Astrocyte of the hippocampus (primary cell): ENCODE data around the gene LRG1.
A peak's percentile ranks its signal among the peaks of the same experiment; 100 is the strongest.
"Not testable (repeated sequence)": the region's sequence is repeated elsewhere in the genome, so short reads cannot be mapped to it uniquely, and the experiment has no call there.

Experiments used
- DNase-seq: peaks from one replicate; pipeline ENCODE4 v3.0.0; 2011; ENCODE audit warnings: low read depth, low spot score

LRG1 gene

DNA sequence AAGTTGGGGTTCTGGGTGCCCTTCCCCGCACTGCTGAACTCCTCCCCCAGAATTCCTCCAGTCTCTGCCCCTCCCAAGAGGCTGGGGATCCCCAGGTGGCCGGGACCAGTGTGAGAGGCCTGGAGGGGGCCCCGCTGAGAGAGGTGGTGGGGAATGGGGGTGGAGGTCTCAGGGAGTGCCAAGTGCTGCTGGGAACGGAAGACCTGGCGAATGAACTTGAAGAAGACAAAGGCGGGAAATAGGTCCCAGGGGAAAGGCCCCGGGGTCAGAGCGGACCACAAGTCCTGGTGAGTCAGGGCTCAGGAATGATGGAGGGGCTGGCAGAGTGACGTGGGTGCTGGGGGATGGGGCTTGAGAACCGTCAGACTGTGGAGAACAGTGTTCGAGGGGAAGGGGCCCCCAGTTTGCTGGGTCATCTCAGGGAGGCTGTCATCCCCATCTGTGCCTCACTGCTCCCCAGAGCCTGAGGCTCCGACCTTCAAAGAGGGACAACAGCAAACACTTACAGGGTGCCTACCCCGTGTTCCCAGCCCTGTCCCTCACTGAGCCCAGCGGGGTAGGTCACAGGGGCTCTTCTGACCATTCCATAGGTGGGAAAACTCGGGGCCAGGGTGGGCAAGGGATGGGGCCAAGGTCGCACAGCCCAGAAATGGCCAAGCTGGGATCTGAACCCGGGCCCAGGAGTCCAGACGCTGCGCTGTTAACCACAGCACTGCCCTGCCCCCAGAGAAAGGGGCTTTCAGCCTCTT, 35.6 kb upstream of the LRG1 start:
- peak; percentile 90 for DNase-seq

DNA sequence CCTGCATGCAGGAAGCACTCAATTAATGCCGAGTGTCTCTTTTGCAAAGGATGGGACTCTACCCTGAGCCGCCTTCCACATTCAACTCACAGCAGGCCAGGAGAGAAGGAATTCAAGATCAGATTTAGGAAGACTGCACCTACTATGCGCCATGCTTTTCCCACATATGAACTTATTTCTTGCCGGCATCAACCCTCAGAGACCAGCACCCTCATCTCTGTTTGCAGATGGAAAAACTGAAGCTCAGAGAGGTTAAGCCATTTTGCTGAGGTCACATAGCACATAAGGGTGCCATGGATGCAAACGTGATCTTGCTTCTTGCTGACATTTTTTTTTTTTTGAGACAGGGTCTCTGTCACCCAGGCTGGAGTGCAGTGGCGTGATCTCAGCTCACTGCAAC, 33.8 kb upstream of the LRG1 start:
- DNase-seq: no peak

DNA sequence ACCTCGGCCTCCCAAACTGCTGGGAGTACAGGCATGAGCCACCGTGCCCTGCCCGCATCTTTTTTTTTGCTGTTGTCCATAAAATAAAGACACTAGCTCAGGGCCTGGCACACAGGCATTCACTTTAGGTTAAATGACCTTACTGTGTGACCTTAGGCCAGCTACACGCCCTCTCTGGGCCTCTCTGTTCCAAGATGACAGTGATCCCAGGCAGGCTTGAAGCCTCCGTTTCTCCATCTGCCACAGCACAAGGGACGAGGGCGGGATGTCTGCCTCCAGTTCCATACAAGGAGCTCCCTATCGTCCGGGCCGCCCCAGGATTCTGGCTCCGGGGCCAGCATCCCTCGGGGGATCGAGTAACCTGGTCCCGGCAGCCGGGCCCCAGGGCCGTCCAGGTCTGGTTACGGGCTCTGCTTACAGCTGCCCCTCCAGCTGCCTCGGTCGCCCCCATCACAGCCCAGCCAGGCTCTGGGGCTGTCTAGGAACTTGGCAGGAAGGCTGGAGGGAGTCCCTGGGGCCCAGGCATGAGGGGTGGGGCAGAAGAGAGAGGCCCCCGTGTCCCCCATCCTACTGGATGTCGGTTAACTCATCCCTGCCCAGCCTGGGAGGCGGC, 31.6 kb upstream of the LRG1 start:
- no peak for DNase-seq

DNA sequence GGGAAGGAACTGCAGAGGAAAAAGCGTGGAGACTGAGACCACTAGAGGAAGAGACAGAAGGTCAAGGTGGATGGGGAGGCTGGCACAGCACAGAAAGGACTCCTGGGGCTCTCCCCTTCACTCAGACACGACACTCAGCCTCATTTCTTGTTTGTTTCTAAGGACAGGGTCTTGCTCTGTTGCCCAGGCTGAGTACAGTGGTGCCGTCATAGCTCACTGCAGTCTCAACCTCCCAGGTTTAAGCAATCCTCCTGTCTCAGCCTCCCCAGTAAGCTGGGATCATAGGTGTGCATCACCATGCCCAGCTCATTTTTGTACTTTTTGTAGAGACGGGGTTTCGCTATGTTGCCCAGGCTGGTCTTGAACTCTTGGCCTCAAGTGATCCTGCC, 31.1 kb upstream of the LRG1 start:
- DNase-seq: no peak

DNA sequence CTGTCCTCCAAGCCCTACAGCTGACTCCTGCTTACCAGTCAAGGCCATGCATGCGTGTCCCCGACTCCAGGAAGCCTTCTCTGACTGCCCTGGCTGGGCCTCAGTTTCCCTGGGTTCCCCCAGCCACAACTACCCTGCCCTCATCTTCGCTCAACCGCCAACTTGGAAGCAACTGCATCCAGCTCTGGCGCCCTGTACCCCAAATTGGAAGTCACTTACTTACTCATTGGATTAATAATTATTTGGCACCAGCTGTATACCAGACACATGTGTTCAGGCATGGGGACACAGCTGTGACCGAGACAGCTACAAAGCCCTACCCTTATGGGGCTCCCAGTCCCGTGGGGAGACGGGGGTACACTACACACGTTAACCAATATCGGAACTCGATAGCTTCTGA, 30.6 kb upstream of the LRG1 start:
- DNase-seq: no peak

DNA sequence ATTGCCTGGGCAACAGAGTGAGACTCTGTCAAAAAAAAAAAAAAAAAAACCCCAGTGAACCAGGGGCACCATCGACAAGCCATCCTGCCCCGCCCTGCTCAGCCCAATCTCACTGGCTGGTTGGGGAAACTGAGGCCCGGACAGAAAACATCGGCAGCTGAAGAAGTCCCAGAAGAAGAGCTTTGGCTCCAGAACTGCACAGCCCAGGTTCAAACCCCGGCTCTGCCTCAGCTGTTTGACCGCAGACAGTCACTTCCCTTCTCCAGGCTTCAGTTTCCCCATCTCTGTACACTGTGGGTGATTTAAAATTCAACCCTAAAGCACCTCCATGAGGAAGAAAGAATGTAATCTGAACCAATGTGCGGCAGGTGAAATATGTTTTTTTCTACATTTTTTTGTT, 29.1 kb upstream of the LRG1 start:
- DNase-seq: no peak

DNA sequence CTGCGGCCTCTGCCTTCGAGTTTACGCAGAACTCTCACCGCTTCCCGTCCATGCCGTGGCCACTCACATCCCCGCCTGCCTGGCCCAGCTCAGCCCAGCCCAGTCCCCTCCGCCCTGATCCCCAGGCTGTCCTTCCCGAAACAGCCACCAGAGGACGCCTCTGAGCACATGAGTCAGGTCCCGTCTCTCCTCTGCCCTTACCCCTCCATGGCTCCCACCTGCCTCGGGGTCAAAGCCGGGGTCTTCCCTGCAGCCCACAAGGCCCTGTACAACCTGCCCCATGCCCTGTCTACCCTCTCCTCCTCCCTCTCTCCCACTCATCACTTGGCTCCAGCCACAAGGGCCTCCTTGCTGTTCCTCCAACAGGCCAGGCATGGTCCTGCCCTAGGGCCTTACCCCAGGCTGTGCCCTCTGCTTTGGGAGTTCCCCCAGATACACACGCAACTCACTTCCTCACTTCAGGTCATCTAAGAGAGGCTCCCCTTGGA, 27.8 kb upstream of the LRG1 start:
- peak; percentile 62 for DNase-seq

DNA sequence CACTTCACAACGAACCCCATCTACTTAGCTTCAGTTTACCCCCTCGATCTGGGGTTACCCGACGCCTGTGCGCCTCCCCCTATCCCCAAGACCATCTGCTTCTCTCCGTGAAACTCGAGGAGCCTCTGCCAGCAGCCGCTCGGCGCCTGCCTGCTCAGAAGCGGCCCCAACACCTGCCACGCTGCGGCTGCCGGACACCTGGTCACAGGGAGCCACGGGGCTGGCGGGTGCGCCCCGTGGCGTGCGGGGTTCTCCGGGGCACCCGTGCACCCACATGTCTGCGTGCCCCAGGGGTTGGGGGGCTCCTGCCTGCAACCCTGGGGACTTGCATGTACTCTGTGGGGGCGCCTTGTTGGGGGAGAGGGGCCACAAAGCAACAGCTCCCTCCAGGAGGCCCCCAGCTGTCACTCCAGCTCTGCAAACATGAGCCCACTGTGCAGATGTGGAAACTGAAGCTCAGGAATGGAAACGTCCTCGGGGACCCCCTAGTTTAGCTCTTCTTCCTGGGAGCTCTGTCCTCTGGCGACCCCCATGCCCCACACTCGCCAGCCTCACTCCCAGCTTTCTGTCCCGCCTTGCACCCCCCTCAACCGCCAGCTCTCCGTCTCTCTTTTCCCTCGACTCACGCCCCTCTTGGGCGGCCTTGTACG, 26.7 kb upstream of the LRG1 start:
- DNase-seq: no peak

DNA sequence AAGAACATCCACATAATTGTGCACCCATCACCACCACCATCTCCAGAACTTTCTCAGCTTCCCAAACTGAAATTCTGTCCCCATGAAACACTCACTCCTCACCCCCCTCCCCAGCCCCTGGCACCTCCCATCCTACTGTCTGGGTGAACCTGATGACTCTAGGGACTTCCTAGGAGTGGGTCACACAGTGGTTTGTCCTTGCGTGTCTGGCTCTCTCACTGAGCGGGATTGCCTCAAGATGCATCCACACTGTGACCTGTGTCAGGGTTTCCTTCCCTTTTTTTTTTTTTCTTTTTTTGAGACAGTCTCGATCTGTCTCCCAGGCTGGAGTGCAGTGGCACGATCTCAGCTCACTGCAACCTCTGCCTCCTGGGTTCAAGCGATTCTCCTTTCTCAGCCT, 23.7 kb upstream of the LRG1 start:
- not testable (repeated sequence) for DNase-seq

DNA sequence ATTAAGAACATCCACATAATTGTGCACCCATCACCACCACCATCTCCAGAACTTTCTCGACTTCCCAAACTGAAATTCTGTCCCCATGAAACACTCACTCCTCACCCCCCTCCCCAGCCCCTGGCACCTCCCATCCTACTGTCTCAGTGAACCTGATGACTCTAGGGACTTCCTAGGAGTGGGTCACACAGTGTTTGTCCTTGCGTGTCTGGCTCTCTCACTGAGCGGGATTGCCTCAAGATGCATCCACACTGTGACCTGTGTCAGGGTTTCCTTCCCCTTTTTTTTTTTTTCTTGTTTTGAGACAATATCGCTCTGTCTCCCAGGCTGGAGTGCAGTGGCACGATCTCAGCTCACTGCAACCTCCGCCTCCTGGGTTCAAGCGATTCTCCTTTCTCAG, 22.2 kb upstream of the LRG1 start:
- DNase-seq: not testable (repeated sequence)

DNA sequence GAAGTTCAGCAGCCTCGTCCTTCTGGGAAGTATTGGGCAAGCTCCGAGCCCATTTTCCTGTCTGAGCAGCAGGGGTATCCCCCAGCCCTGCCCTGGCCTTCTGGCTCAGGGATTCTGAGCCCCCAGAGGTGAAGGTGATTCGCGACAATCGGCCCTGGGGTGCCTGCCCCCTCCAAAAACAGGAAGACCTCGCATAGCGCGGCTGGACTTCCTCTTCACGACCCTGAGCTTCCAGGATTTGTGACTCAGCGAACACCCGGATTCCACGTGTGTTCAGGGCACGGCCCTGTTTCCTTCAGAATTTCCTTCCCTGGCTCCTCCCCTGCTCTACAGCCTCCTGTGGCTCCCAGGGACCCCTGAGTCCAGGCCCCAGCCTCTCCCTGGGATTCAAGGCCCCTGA, 19.7 kb upstream of the LRG1 start, which contains the start of gene SEMA6B:
SEMA6B (minus strand) TSS at position 116 of the 400 bp plus-strand sequence. CDS start 1,227 bp downstream, outside the sequence.
- no peak for DNase-seq

DNA sequence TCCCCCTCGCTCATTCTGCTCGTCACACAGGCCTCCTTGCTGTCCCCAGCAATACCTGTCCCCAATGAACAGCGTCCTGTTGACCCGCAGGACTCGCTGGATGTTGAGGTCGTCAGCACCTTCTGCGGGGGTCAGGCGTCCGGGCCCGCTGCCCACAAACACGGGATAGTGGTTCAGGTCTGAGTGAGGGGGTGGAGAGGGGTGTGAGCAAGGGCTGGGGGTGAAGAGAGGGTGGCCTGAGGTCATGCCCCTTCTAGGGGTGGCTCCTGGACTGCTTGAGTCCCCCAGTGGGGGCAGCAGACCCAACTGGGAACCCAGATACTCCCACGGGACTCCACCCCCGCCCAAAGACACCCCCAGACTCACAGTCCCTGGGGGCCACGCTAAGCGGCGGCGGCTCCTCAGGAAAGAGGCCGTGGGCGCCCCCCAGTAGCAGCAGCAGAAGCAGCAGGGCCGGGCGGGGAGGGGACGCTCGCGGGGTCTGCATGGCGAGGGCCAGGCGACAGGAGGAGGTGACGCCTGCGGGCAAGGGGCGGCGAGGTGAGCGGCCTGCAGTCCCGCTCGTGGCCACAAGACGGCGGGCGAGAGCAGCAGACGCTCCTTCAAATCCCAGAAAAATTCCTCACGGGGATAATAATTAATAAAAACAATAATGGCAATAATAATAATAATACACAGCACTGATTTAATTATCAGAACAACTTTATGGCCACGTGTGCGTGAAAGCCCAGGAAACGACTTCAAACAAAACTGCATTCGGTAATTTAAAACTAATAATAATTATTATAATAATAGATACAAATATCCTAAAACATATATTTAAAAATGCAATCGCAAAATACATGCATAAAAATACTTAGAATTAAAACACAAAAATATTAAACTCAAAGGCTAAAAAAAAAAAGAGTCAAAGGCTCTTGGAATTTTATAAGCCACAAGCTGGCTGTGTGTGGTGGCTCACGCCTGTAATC, 18.4 kb upstream of the LRG1 start:
- peak; percentile 47 for DNase-seq

DNA sequence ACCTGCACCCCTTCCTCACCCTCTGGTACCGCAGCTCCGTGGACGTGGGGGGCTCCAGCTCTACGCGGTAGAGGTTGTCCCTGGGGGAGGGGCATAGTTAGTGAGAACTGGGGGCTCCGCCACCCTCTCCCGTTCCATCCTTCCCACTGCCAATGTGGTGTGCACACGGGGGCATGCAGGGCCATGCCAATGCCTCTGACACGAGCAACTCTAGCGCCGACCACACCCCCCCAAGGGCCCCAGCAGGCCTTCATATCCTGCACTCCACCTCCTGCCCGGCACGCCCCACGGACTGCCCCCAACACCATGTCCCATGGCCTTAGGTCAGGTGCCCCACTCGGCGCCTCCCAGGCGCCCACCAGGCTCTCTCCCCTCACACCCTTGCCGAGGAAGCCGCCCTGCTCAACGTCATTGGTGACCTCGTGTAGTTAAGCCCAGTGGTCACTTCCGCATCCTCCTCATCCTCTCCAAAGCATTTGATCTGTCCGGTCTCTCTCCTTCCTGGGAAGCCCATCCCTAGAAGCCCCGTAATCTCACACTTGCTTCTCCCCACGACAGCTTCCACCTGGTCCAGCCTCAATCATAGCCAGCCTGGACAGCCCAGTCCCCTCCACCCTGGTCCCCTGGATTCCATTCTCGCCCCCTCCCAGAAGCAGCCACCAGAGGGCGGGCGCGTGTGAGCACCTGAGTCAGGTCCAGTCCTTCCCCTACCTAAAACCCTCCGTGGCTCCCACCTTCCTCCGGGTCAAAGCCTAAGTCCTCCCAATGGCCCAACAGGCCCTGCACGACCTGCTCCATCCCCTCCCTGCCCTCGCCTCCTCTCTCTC, 17.5 kb upstream of the LRG1 start:
- DNase-seq: no peak

DNA sequence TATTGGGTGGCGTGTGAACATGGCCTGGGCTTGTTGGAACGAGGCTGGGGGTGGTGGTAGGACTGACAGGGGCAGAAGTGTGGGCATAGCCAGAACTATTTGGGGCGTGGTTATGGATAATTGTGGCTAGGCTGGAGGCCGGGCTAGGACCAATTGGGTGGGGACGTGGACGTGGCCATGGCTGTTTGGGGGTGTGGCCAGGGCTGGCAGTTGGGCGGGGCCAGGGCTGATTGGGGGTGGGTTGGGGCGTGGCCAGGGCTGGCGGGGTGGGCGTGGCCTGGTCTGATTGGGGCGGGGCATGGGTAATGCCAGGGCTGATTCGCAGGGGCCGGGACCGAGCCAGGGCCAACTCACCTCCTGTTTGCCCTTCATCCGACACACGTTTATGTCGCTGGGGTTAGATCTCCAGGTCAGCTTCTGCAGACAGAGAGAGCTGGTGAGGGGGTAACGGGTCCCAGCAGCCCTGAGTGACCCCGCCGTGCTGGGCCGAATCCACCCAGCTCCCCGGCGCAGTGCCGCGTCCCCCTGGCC, 16.8 kb upstream of the LRG1 start:
- no peak for DNase-seq

DNA sequence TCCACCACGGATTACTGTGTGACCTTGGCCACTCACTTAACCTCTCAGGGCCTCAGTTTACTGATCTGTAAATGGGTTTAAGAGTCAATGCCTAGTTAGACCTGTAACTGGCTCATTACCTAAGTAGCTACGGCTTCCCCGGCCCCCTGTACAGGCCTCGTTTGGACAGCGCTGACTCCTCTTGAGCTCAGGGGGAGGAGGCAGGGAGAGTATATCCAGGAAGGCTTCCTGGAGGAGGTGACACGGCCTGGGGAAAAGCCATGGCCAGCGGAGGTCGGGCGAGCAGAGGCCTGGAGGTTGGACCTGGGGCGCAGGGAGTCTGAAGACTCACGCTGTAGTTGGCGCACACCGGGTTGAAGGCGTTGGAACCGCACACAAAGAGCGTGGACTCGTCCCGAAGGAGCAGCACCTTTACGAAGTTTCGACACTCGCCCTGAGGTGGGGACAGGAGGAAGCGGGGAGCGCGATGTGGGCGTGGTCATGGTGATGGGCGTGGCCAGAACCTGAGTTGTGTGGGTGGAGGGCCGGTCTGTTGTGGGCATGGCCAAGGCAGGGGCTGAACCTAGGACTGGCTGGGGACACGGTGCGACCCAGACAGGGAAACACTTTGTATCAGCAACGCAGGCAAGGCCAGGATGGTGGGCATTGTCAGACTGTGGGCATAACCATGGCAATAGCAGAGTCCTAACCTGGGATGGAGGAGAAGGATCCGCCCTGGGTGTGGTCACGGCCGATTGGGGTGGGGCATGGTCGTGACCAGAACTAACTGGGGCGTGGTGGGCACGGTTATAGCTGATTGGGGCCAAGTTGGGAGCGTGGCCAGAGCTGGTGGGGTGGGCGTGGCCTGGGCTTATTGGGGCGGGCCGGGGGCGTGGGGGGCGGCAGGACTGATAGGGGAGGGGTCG, 16.1 kb upstream of the LRG1 start:
- DNase-seq: no peak

DNA sequence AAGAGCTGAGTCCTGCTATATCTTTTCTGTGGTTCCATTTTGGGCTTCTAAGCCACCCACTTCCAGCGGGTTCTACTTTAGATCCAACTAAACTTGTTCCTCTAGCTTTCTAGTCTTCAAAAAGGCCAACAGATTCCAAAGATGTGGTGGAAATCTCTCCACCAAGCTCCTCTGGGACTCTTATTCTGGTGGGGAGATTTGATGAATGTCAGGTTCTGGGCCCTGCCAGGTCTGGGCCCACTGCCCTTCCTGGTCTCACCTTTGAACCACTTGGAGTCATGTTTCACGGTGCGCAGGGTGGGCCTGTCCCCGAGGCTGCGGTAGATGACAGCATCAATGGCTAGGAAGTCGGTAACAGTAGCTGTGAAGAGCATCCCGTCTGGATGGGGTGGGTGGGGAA, 14.9 kb upstream of the LRG1 start:
- no peak for DNase-seq

DNA sequence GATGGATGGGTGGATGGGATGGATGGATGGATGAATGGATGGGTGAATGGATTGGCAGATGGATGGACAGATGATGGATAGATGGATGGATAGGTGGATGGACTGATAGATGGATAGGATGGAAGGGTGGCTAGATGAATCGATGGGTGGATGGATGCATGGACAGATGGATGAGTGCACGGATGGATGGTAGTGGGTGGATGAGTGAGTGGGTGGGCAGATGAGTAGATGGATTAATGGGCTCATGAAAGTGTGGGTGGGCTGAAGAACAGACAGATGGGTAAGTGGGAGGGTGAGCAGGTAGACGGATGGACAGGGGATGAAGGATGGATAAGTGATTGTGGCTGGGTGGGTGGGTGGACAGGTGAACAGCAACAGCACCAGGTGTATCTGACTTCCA, 13.9 kb upstream of the LRG1 start:
- DNase-seq: no peak

DNA sequence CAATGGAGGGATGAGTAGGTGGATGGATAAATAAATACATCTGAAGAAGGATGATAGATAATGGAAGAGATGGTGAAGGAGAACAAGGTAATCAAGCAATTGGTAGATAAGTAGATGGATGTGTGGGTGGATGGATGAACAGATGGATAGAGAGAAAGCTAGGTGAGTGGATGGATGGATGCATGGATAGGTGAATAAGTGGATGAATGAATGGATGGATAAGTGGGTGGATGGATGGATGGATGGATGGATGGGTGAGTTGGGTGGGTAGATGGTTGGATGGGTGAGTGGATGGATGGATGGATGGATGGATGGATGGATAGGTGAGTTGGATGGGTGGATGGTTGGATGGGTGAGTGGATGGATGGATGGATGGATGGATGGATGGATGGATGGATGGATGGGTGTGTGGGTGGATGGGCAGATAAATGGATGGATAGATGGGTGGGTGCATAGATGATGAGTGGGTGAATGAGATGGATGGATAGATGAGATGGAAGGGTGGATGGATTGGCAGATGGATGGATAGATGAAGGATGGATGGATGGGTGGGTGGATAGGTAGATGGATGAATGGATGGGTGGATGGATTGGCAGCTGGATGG, 13.4 kb upstream of the LRG1 start:
- no peak for DNase-seq

DNA sequence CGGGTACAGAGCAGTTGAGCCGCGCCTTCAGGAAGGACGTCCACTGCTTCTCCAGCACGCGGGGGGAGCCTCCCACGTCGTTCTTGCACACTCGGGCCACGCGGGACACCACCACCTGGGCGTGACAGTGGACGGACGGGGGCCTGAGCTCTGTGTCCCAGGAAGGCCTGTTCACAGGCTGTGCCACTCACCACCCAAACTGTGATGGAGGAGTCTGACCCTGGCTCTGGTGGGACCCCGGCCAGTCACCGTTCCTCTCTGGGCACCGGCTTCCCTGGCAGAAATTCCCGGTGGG, 12.6 kb upstream of the LRG1 start:
- no peak for DNase-seq
